Prostate gland (tissue), 2 donors: Measurements from ENCODE around the gene TPGS1.

Experiments used
- CTCF ChIP-seq, 4 experiments: fragments of 200-600 bp in 2 of 4; fragments of 450-650 bp in 2 of 4; sonication (generic) in 2 of 4; IDR thresholded peaks; 1 replicate in 3 of 4; 2 replicates in 1 of 4; pipeline ENCODE4 v1.5.1; 2016 to 2019; ENCODE audit warnings: antibody characterized with exemption in 4 of 4, mild to moderate bottlenecking in 2 of 4, moderate library complexity in 2 of 4
- POLR2A ChIP-seq: fragments of 450-650 bp; IDR thresholded peaks from one replicate; pipeline ENCODE4 v1.6.1; 2016; ENCODE audit warnings: antibody characterized with exemption, mild to moderate bottlenecking
- POLR2AphosphoS5 ChIP-seq: sonication (generic); formaldehyde crosslinking; IDR thresholded peaks from one replicate; pipeline ENCODE4 v1.6.1; 2017; ENCODE audit warnings: antibody characterized with exemption

- no peak for TF ChIP-seq CTCF (IDR thresholded peaks at IDR 0.05)
- no peak for TF ChIP-seq POLR2A
- no peak for TF ChIP-seq POLR2AphosphoS5
Observed at GRCh38 chr19:547117-547516, 39.8 kb downstream of the TPGS1 start.
